BJ (cell line): ENCODE results near the gene SLC8A1. TPM values are rescaled to one million over a fixed set of nuclear protein-coding genes. Genes with fewer than 3 reads are reported as not detected.

Experiments used
- CTCF ChIA-PET: fragments of 350-600 bp; formaldehyde crosslinking; extraction: SDS; loops from one replicate; lab custom pipeline; 2021; ENCODE audit warnings: antibody characterized with exemption, inconsistent platforms; lab: Yijun Ruan, JAX
- POLR2A ChIA-PET: fragments of 300-600 bp; sonication (Branson Sonifier 250); formaldehyde crosslinking; extraction: SDS; loops from one replicate; lab custom pipeline; 2021; ENCODE audit warnings: antibody characterized with exemption; lab: Charles Lee
- DNase-seq: peaks from one replicate; pipeline ENCODE4 v3.0.0-alpha.2; 2011; ENCODE audit warnings: low read depth
- H3K27me3 ChIP-seq: 2 replicates; pipeline ENCODE4 v1.6.0; 2011; ENCODE audit warnings: low read length; ENCODE audit not compliant: control insufficient read depth, insufficient read depth
- H3K36me3 ChIP-seq: 2 replicates; pipeline ENCODE4 v1.5.1; 2011; ENCODE audit warnings: low read length; ENCODE audit not compliant: control insufficient read depth, insufficient read depth
- H3K4me3 ChIP-seq: 2 replicates; pipeline ENCODE4 v1.5.1; 2011; ENCODE audit warnings: low read depth, mild to moderate bottlenecking, control low read depth, low read length
- CTCF ChIP-seq: IDR thresholded peaks from 2 replicates; pipeline ENCODE4 v1.5.1; 2011; ENCODE audit warnings: low read depth, mild to moderate bottlenecking, control low read depth, inconsistent platforms, low read length, moderate library complexity; ENCODE audit not compliant: insufficient read depth
- polyA plus RNA-seq: library from polyadenylated mRNA; depleted of rRNA; stranded (reverse); fragments of >200 nt; gene quantifications from 2 replicates; pipeline ENCODE4 v1.2.3, GENCODE V29; 2011

The SLC8A1 gene
- polyA plus RNA-seq, 1 experiment, result 18.5 TPM

GRCh38 chr2:40474306-40474705, 22.4 kb upstream of the SLC8A1 start:
- no peak for TF ChIP-seq CTCF
- DNase-seq, result no peak
- POLR2A ChIA-PET, result interaction anchor here (0.6 kb wide), 1 partner anchor 109 kb away, joined by 3 read pairs; no protein-coding TSS in a partner anchor
- CTCF ChIA-PET, result no interaction called here
- Histone ChIP-seq H3K4me3 (no peak overlapping the region), H3K27me3 (no peaks in the 10 kb centered on the region), H3K36me3 (no peaks in the 10 kb centered on the region)

GRCh38 chr2:40471866-40472265, 20.0 kb upstream of the SLC8A1 start:
- H3K27me3 ChIP-seq, result no peaks in the 10 kb centered on the region
- POLR2A ChIA-PET, result no interaction called here
- H3K4me3 ChIP-seq, result no peak overlapping the region
- CTCF ChIA-PET, result no interaction called here
- no peak for DNase-seq
- no peaks in the 10 kb centered on the region for H3K36me3 ChIP-seq
- no peak for TF ChIP-seq CTCF

DNA sequence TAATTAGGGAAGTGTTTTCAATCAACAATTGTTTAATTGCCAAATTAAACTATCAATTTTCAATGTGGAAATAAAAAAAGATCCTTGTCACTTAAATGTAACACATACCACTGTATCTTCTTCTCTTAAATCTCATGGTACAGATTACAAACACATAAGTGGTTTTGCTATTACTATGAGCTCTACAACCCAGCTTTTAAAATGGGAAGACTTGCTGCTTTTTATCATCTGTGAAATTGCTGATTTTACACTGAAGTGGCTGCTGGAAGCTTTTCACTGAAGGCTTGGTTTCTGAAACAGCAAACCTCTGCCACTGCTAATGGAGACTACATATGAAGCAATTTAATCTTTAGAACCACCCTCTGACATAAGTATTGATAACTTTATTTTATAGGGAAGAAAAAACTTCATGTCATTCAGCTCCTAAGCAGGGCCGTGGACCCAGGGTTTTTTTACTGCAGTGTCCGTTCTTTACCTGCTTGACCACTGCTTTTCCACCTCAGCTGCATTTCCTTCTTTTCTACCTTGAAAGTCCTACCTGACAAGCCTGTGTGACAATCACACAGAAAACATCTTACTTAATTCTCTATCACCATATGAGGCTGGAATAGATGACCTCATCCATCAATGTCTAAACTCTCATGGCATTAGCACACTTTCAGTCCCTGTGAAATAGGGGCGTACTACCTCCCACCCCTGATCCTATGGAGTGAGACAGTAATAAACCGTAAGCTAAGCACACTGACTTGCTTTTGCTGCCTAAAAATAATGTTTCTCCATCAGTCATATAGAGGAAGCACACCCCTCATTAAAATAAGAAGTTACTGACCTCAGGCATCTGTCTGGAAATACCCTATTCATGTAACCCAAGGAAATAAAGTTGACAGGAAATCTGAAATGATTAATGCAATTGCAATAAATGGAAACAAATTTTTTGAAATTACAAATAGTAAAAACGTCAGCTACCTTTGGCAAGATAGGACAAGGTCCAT, 19.2 kb upstream of the SLC8A1 start:
- Histone ChIP-seq H3K27me3 (no peaks in the 10 kb centered on the region), H3K4me3 (no peak overlapping the region), H3K36me3 (no peaks in the 10 kb centered on the region)
- TF ChIP-seq CTCF, result no peak
- ChIA-PET CTCF (no interaction called here), POLR2A (no interaction called here)
- DNase-seq, result no peak

DNA sequence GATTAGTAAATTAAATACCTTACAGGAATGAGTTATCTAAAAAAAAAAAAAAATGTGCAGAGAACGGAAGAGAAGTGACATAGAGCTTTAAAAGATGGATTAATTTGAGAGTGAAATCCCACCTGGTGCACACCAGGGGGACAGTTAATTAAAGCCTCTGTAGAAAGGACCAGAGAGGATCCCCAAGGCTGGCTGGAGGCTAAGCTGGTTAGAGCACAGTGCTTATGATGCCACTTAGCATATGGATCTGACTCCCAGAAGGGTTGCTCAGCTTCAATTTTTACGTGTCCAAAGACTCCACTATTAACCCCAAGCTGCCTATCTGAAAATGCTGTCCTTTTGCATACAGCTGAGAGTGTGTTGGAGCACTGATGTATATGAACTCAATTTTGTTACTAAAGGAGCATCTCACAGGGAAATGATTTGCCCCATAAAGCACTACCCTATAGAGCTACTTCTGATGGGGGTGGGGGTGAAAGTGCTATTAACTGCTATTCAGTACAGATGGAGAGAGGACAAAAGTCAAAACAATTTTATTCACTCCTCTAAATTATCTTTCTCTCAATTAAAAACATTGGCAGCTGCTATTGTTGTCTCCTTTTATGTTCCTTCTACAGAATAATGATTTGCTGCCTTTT, 15.2 kb upstream of the SLC8A1 start:
- Histone ChIP-seq H3K27me3 (no peaks in the 10 kb centered on the region), H3K4me3 (no peak overlapping the region), H3K36me3 (no peaks in the 10 kb centered on the region)
- no peak for TF ChIP-seq CTCF
- no peak for DNase-seq
- ChIA-PET CTCF (no interaction called here), POLR2A (no interaction called here)

DNA sequence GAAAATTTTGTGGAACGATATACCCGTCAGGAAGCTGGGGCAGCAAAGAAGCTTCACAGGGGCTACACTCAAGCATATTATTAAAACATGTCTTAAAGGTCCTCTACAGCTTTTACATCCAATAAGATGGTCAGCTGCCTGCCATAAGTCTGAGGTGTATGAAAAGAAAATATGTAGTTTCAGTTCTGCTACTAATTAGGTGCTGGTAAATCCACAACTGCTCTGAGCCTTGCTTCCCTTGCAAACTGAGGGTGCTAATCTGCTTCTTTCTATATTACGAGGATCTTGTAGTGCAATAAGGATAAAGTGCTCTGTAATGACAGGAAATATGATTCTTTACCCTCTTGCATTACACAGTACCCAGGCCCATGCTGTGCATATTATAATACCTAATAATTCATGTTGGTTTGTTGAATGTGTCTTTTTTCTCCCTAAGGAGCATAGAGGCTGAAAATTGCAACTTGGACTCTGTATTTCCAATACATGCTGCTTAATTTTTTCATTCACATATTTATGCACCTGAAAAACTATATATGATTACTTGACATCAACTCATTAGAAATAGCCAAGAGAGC, 14.5 kb upstream of the SLC8A1 start:
- no peak overlapping the region for H3K4me3 ChIP-seq
- no peaks in the 10 kb centered on the region for H3K27me3 ChIP-seq
- no peaks in the 10 kb centered on the region for H3K36me3 ChIP-seq
- ChIA-PET CTCF (no interaction called here), POLR2A (no interaction called here)
- TF ChIP-seq CTCF, result no peak
- DNase-seq, result no peak
